ENCODE measurements around the gene C2orf42.

DNA sequence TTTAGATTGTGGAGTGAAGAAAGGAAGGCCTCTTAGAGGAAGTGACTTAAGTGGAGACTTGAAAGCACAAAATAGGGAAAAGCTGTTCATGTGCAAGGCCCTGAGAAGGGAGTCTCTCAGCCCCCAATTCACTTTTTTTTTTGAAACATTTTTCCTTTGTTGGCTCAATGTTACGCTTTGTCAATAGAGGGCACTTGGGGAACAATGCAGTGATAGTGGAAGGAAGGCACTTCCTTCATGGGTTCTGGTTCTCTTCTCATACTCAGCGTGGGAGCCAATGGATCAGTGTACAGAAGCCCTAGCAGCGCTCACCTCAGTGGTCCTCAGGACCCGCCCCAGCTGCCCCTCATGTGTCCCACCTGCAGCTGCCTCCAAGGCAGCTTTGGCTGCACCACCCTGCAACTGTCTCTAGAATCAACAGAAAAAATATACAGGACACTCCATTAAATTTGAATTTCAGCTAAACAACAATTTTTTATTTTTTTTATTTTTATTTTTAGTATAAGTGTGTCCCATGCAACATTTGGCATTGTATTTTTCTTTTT is 8.6 kb upstream of the C2orf42 start:
- TF ChIP-seq, protein P1, sequence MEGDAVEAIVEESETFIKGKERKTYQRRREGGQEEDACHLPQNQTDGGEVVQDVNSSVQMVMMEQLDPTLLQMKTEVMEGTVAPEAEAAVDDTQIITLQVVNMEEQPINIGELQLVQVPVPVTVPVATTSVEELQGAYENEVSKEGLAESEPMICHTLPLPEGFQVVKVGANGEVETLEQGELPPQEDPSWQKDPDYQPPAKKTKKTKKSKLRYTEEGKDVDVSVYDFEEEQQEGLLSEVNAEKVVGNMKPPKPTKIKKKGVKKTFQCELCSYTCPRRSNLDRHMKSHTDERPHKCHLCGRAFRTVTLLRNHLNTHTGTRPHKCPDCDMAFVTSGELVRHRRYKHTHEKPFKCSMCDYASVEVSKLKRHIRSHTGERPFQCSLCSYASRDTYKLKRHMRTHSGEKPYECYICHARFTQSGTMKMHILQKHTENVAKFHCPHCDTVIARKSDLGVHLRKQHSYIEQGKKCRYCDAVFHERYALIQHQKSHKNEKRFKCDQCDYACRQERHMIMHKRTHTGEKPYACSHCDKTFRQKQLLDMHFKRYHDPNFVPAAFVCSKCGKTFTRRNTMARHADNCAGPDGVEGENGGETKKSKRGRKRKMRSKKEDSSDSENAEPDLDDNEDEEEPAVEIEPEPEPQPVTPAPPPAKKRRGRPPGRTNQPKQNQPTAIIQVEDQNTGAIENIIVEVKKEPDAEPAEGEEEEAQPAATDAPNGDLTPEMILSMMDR (IDR thresholded peaks at IDR 0.05): no peak
- TF ChIP-seq POLR2A (IDR thresholded peaks at IDR 0.05): no peak
